H9 (cell line): Measurements from ENCODE around the gene EIF5A. TPM values are rescaled to one million over a fixed set of nuclear protein-coding genes. Genes with fewer than 3 reads are reported as not detected.
A peak's percentile ranks its signal among the peaks of the same experiment; 100 is the strongest.

ENCODE experiments used
- DNase-seq: peaks from one replicate; pipeline ENCODE4 v3.0.0-alpha.2; 2017
- H2AFZ ChIP-seq: one replicate; pipeline ENCODE4 v1.6.1; 2013; ENCODE audit warnings: mild to moderate bottlenecking, low read length, control low read depth, moderate library complexity
- H2AK5ac ChIP-seq: 2 replicates; pipeline ENCODE4 v1.6.1; 2013; ENCODE audit warnings: low read length, control low read depth, mixed read lengths; ENCODE audit not compliant: insufficient read length
- H2BK120ac ChIP-seq: one replicate; pipeline ENCODE4 v1.6.1; 2013; ENCODE audit warnings: low read depth, mild to moderate bottlenecking, low read length, control low read depth, inconsistent platforms; ENCODE audit not compliant: poor library complexity, severe bottlenecking
- H2BK12ac ChIP-seq: 2 replicates; pipeline ENCODE4 v1.6.1; 2013; ENCODE audit warnings: low read length, control low read depth, mixed read lengths, low read depth; ENCODE audit not compliant: insufficient read length
- H2BK15ac ChIP-seq: 2 replicates; pipeline ENCODE4 v1.6.1; 2013; ENCODE audit warnings: low read depth, low read length, control low read depth
- H2BK20ac ChIP-seq: one replicate; pipeline ENCODE4 v1.6.1; 2013; ENCODE audit warnings: low read depth, mild to moderate bottlenecking, low read length, control low read depth, inconsistent platforms; ENCODE audit not compliant: poor library complexity, severe bottlenecking
- H2BK5ac ChIP-seq: 2 replicates; pipeline ENCODE4 v1.6.1; 2013; ENCODE audit warnings: low read length, control low read depth, mixed read lengths; ENCODE audit not compliant: insufficient read length
- H3K14ac ChIP-seq: 2 replicates; pipeline ENCODE4 v1.6.1; 2013; ENCODE audit warnings: low read length, control low read depth; ENCODE audit not compliant: insufficient read depth
- H3K18ac ChIP-seq: 2 replicates; pipeline ENCODE4 v1.6.1; 2013; ENCODE audit warnings: low read depth, mild to moderate bottlenecking, mixed read lengths, low read length, control low read depth; ENCODE audit not compliant: insufficient read length
- H3K23ac ChIP-seq: 2 replicates; pipeline ENCODE4 v1.6.1; 2013; ENCODE audit warnings: low read length, control low read depth, mixed read lengths, low read depth; ENCODE audit not compliant: insufficient read length
- H3K23me2 ChIP-seq: 2 replicates; pipeline ENCODE4 v1.6.1; 2013; ENCODE audit warnings: low read depth, mild to moderate bottlenecking, mixed read lengths, low read length, control low read depth; ENCODE audit not compliant: insufficient read length, poor library complexity, severe bottlenecking
- H3K27ac ChIP-seq: 2 replicates; pipeline ENCODE4 v1.5.1; 2013; ENCODE audit warnings: low read length, control low read depth, mixed read lengths, low read depth; ENCODE audit not compliant: insufficient read length
- H3K27me3 ChIP-seq: 2 replicates; pipeline ENCODE4 v1.6.1; 2013; ENCODE audit warnings: low read length, control low read depth, inconsistent platforms; ENCODE audit not compliant: insufficient read depth
- H3K4ac ChIP-seq: 2 replicates; pipeline ENCODE4 v1.6.1; 2013; ENCODE audit warnings: low read depth, mild to moderate bottlenecking, control low read depth, inconsistent platforms, low read length, moderate library complexity
- H3K4me1 ChIP-seq: 2 replicates; pipeline ENCODE4 v1.6.1; 2013; ENCODE audit warnings: low read length, control low read depth, inconsistent platforms; ENCODE audit not compliant: insufficient read depth
- H3K4me2 ChIP-seq: 2 replicates; pipeline ENCODE4 v1.6.1; 2013; ENCODE audit warnings: low read length, control low read depth, mixed read lengths; ENCODE audit not compliant: insufficient read length, insufficient read depth
- H3K56ac ChIP-seq: 2 replicates; pipeline ENCODE4 v1.6.1; 2013; ENCODE audit warnings: low read depth, mild to moderate bottlenecking, mixed read lengths, low read length, control low read depth; ENCODE audit not compliant: insufficient read length
- H3K79me1 ChIP-seq: 2 replicates; pipeline ENCODE4 v1.6.1; 2013; ENCODE audit warnings: low read depth, mild to moderate bottlenecking, moderate library complexity, low read length, control low read depth, inconsistent platforms; ENCODE audit not compliant: insufficient read depth, poor library complexity, severe bottlenecking
- H3K79me2 ChIP-seq: 2 replicates; pipeline ENCODE4 v1.6.1; 2013; ENCODE audit warnings: low read length, control low read depth, inconsistent platforms; ENCODE audit not compliant: insufficient read depth
- H3K9ac ChIP-seq: 2 replicates; pipeline ENCODE4 v1.6.1; 2013; ENCODE audit warnings: low read length, control low read depth, mixed read lengths; ENCODE audit not compliant: insufficient read length; ENCODE audit errors: extremely low read depth
- H3K9me3 ChIP-seq: one replicate; pipeline ENCODE4 v1.6.1; 2013; ENCODE audit warnings: low read depth, low read length, inconsistent platforms; ENCODE audit not compliant: control insufficient read depth
- H3T11ph ChIP-seq: one replicate; pipeline ENCODE4 v1.6.1; 2013; ENCODE audit warnings: mild to moderate bottlenecking, low read length, control low read depth, inconsistent platforms
- H4K20me1 ChIP-seq: one replicate; pipeline ENCODE4 v1.6.1; 2013; ENCODE audit not compliant: control insufficient read depth, insufficient read length, insufficient read depth
- H4K5ac ChIP-seq: 2 replicates; pipeline ENCODE4 v1.6.1; 2013; ENCODE audit warnings: low read depth, mild to moderate bottlenecking, mixed read lengths, low read length, control low read depth; ENCODE audit not compliant: insufficient read length
- H4K8ac ChIP-seq: replicated peaks from 2 replicates; pipeline ENCODE4 v1.6.1; 2013; ENCODE audit warnings: low read length, control low read depth, mixed read lengths, low read depth; ENCODE audit not compliant: insufficient read length
- H4K91ac ChIP-seq: 2 replicates; pipeline ENCODE4 v1.6.1; 2013; ENCODE audit warnings: low read depth, mild to moderate bottlenecking, moderate library complexity, mixed read lengths, low read length, control low read depth; ENCODE audit not compliant: insufficient read length
- H3K27ac Mint-ChIP-seq, 3 experiments: 2 replicates in 2 of 3; 3 replicates in 1 of 3; pipeline ENCODE4 v1.8.0; 2020 to 2021; ENCODE audit warnings: mixed read lengths in 3 of 3, mild to moderate bottlenecking in 1 of 3, moderate library complexity in 1 of 3
- H3K27me3 Mint-ChIP-seq: 2 replicates; pipeline ENCODE4 v1.8.0; 2021; ENCODE audit warnings: low read depth, mild to moderate bottlenecking, moderate library complexity, mixed read lengths
- H3K36me3 Mint-ChIP-seq, 3 experiments: 2 replicates in 2 of 3; 3 replicates in 1 of 3; pipeline ENCODE4 v1.8.0; 2020 to 2021; ENCODE audit warnings: low read depth in 3 of 3, mixed read lengths in 3 of 3; ENCODE audit not compliant: insufficient read depth in 1 of 3
- H3K4me1 Mint-ChIP-seq, 2 experiments: 2 replicates each; pipeline ENCODE4 v1.8.0; 2020; ENCODE audit warnings: mixed read lengths in 2 of 2
- H3K4me3 Mint-ChIP-seq, 2 experiments: 2 replicates in 1 of 2; 3 replicates in 1 of 2; pipeline ENCODE4 v1.8.0; 2020 to 2021; ENCODE audit warnings: mild to moderate bottlenecking in 2 of 2, mixed read lengths in 2 of 2, moderate library complexity in 1 of 2
- H3K9me3 Mint-ChIP-seq, 2 experiments: 2 replicates in 1 of 2; 3 replicates in 1 of 2; pipeline ENCODE4 v1.8.0; 2020; ENCODE audit warnings: mild to moderate bottlenecking in 2 of 2, mixed read lengths in 2 of 2, moderate library complexity in 1 of 2
- WGBS: extraction: QIAGEN DNeasy Blood & Tissue Kit; methylation state at CpG from one replicate; pipeline ENCODE4 v1.1.7; 2013; ENCODE audit warnings: missing lambda C conversion rate, low lambda C conversion rate, mixed read lengths; ENCODE audit not compliant: insufficient read length; ENCODE audit errors: extremely low coverage; 5-methylcytosine and 5-hydroxymethylcytosine counted together
- total RNA-seq: library from RNA; stranded (reverse); gene quantifications from 2 replicates; pipeline ENCODE4 v1.2.1, GENCODE V29; 2021
- TF ChIP-seq, protein P1 (sequence below): fragments of 200-600 bp; sonication (generic); conservative IDR thresholded peaks from 3 replicates; pipeline ENCODE4 v1.8.0; 2021; ENCODE audit warnings: antibody characterized with exemption, mild to moderate bottlenecking

EIF5A gene
- total RNA-seq, 1 experiment from 2014 or later = 978 TPM

DNA sequence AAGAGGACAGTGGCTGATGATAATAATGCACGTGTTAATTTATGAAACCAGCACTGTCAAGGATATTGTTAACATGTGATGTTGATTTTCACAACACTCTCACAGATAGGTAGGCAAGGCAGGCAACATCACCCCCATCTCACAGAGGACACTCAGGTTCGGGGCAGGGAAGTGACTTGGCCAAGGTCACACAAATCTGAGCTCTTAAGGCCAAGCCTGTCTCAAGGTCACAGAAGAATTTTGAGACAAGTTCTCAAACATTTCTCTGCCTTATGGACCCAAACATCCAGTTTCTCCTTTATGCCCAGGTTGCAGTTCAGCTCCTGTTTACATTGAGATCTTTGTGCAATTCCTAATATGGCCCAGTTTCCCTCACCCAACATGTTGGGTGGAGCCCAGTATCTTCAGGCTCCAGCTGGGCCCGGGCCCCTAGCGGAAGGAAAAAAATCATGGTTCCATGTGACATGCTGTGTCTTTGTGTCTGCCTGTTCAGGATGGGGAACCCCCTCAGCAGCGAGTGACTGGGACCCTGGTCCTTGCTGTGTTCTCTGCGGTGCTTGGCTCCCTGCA is 24.6 kb upstream of the EIF5A start:
- H3K14ac ChIP-seq = no peak overlapping the region
- peaks cover 4% of the 10 kb centered on the region; the same call in 1 of the 2 replicates for H3K4me1 ChIP-seq
- no peak overlapping the region for H4K5ac ChIP-seq
- no peak overlapping the region for H2BK120ac ChIP-seq
- Mint-ChIP-seq H3K36me3 (peaks cover 2 to 22% (median 11%) of the 10 kb centered on the region in 3 experiments; a peak in 5 of 7 replicates), H3K9me3 (no peaks in the 10 kb centered on the region), H3K4me1 (peaks cover 16 to 23% of the 10 kb centered on the region in 2 experiments), H3K4me3 (peak overlapping the region; percentile 76 to 92), H3K27me3 (peaks cover 13% of the 10 kb centered on the region), H3K27ac (no peak overlapping the region)
- TF ChIP-seq, protein P1, sequence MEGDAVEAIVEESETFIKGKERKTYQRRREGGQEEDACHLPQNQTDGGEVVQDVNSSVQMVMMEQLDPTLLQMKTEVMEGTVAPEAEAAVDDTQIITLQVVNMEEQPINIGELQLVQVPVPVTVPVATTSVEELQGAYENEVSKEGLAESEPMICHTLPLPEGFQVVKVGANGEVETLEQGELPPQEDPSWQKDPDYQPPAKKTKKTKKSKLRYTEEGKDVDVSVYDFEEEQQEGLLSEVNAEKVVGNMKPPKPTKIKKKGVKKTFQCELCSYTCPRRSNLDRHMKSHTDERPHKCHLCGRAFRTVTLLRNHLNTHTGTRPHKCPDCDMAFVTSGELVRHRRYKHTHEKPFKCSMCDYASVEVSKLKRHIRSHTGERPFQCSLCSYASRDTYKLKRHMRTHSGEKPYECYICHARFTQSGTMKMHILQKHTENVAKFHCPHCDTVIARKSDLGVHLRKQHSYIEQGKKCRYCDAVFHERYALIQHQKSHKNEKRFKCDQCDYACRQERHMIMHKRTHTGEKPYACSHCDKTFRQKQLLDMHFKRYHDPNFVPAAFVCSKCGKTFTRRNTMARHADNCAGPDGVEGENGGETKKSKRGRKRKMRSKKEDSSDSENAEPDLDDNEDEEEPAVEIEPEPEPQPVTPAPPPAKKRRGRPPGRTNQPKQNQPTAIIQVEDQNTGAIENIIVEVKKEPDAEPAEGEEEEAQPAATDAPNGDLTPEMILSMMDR = no peak
- no peak overlapping the region for H3K18ac ChIP-seq
- H3K9me3 ChIP-seq = no peaks in the 10 kb centered on the region
- H3K79me2 ChIP-seq = no peaks in the 10 kb centered on the region
- no peaks in the 10 kb centered on the region for H4K20me1 ChIP-seq
- no peak overlapping the region for H4K91ac ChIP-seq
- H2BK12ac ChIP-seq = no peak overlapping the region
- H3K27ac ChIP-seq = no peak overlapping the region
- H3K4me2 ChIP-seq = peak overlapping the region; percentile 75
- WGBS = no CpG with 5 or more reads among the region's 6 CpGs
- H3T11ph ChIP-seq = no peak overlapping the region
- H2BK15ac ChIP-seq = no peak overlapping the region
- H4K8ac ChIP-seq = no peak overlapping the region
- no peak overlapping the region for H3K4ac ChIP-seq
- H2BK5ac ChIP-seq = no peak overlapping the region
- no peak overlapping the region for H2AK5ac ChIP-seq
- peak overlapping the region; percentile 6 for H3K9ac ChIP-seq
- DNase-seq = no peak
- H3K23me2 ChIP-seq = peaks cover 12% of the 10 kb centered on the region
- H3K27me3 ChIP-seq = no peaks in the 10 kb centered on the region
- H3K79me1 ChIP-seq = no peaks in the 10 kb centered on the region
- no peak overlapping the region for H2BK20ac ChIP-seq
- H2AFZ ChIP-seq = no peak overlapping the region
- H3K56ac ChIP-seq = no peak overlapping the region
- no peak overlapping the region for H3K23ac ChIP-seq
